ENCODE data around the gene HS3ST3B1. TPM values are rescaled to one million over a fixed set of nuclear protein-coding genes. Genes with fewer than 3 reads are reported as not detected.
A peak's percentile ranks its signal among the peaks of the same experiment; 100 is the strongest.

The HS3ST3B1 gene
- total and polyA plus RNA-seq, 2 experiments from 2014 or later = 8.1 to 17.7 TPM

DNA sequence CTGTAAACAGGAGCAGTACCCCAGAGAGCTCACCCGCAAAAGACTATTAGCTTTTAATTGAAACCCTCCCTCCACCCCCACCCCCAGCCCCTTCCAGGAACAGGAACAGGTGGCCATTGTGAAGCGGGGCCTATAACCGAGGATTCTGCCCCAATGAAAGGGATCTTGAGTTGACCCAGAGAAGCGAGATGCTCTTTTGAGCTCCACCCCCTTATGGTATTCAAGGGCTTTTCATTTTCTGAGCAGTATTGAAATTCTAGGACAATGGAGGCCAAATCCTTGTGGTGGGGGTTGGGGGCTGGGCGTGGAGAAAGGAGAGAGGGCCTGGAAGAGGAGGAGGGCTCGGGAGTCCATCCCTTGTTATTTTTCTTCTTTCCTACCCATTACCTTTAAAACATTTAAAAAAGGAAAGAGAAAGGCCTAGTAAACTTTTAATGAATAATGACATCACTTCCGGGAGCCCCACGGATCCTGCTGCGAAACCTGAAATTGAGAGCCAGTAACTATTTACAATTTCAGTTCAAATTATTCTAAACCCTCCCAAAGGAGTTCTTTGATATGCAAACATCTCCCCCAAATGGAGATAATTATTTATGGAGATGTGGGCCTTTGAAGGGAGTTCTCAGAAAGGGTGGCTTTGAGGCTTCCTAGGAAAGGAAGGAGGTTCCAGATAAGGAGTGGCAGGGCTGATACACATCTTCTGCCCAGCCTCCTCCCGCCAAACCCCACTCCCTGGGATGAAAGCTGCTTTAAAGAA lies 30.5 kb downstream of the HS3ST3B1 start:
- Mint-ChIP-seq H3K27ac (peak overlapping the region; percentile 97), H3K9me3 (peaks cover 3% of the 10 kb centered on the region; the same call in 1 of the 3 replicates), H3K36me3 (ENCODE audit: low read depth) (peaks cover 2% of the 10 kb centered on the region; the same call in 2 of the 3 replicates), H3K4me1 (peaks cover 83% of the 10 kb centered on the region), H3K4me3 (peak overlapping the region; percentile 62), H3K27me3 (ENCODE audit: insufficient read depth, low read depth, poor library complexity) (peaks cover 19% of the 10 kb centered on the region)
- H3K36me3 ChIP-seq (ENCODE audit: insufficient read depth) = no peaks in the 10 kb centered on the region
- peak overlapping the region; percentile 89 for H3K27ac ChIP-seq (ENCODE audit: low read depth)
- ATAC-seq (peak; percentile 65), DNase-seq (ENCODE audit: low spot score) (peak; percentile 76)
- peak overlapping the region; percentile 51 for H3K4me3 ChIP-seq
- no peak for TF ChIP-seq EZH2 (IDR thresholded peaks at IDR 0.05; ENCODE audit: low read depth, unreplicated experiment)
- TF ChIP-seq, protein P1, sequence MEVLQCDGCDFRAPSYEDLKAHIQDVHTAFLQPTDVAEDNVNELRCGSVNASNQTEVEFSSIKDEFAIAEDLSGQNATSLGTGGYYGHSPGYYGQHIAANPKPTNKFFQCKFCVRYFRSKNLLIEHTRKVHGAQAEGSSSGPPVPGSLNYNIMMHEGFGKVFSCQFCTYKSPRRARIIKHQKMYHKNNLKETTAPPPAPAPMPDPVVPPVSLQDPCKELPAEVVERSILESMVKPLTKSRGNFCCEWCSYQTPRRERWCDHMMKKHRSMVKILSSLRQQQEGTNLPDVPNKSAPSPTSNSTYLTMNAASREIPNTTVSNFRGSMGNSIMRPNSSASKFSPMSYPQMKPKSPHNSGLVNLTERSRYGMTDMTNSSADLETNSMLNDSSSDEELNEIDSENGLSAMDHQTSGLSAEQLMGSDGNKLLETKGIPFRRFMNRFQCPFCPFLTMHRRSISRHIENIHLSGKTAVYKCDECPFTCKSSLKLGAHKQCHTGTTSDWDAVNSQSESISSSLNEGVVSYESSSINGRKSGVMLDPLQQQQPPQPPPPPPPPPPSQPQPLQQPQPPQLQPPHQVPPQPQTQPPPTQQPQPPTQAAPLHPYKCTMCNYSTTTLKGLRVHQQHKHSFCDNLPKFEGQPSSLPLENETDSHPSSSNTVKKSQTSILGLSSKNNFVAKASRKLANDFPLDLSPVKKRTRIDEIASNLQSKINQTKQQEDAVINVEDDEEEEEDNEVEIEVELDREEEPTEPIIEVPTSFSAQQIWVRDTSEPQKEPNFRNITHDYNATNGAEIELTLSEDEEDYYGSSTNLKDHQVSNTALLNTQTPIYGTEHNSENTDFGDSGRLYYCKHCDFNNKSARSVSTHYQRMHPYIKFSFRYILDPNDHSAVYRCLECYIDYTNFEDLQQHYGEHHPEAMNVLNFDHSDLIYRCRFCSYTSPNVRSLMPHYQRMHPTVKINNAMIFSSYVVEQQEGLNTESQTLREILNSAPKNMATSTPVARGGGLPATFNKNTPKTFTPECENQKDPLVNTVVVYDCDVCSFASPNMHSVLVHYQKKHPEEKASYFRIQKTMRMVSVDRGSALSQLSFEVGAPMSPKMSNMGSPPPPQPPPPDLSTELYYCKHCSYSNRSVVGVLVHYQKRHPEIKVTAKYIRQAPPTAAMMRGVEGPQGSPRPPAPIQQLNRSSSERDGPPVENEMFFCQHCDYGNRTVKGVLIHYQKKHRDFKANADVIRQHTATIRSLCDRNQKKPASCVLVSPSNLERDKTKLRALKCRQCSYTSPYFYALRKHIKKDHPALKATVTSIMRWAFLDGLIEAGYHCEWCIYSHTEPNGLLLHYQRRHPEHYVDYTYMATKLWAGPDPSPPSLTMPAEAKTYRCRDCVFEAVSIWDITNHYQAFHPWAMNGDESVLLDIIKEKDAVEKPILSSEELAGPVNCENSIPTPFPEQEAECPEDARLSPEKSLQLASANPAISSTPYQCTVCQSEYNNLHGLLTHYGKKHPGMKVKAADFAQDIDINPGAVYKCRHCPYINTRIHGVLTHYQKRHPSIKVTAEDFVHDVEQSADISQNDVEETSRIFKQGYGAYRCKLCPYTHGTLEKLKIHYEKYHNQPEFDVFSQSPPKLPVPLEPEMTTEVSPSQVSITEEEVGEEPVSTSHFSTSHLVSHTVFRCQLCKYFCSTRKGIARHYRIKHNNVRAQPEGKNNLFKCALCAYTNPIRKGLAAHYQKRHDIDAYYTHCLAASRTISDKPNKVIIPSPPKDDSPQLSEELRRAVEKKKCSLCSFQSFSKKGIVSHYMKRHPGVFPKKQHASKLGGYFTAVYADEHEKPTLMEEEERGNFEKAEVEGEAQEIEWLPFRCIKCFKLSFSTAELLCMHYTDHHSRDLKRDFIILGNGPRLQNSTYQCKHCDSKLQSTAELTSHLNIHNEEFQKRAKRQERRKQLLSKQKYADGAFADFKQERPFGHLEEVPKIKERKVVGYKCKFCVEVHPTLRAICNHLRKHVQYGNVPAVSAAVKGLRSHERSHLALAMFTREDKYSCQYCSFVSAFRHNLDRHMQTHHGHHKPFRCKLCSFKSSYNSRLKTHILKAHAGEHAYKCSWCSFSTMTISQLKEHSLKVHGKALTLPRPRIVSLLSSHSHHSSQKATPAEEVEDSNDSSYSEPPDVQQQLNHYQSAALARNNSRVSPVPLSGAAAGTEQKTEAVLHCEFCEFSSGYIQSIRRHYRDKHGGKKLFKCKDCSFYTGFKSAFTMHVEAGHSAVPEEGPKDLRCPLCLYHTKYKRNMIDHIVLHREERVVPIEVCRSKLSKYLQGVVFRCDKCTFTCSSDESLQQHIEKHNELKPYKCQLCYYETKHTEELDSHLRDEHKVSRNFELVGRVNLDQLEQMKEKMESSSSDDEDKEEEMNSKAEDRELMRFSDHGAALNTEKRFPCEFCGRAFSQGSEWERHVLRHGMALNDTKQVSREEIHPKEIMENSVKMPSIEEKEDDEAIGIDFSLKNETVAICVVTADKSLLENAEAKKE (CRISPR knock-in tag; IDR thresholded peaks at IDR 0.05) = peak; percentile 37; the same call in 1 of the 2 replicates
- TF ChIP-seq CREB1 (CRISPR knock-in tag; IDR thresholded peaks at IDR 0.05; ENCODE audit: low read depth) = peak; percentile 59
- no peak for TF ChIP-seq ZNF331 (CRISPR knock-in tag; IDR thresholded peaks at IDR 0.05; ENCODE audit: low read depth)
- H2AFZ ChIP-seq = no peak overlapping the region
- H4K20me1 ChIP-seq (replicated peaks; ENCODE audit: insufficient read depth) = no peaks in the 10 kb centered on the region
- H3K9me2 ChIP-seq (ENCODE audit: insufficient read depth) = no peaks in the 10 kb centered on the region; the same call in 1 of the 2 replicates
- peaks cover 4% of the 10 kb centered on the region; the same call in 1 of the 2 replicates for H3K27me3 ChIP-seq (ENCODE audit: insufficient read depth)
- H3K4me2 ChIP-seq = peak overlapping the region; percentile 80
- peaks cover 8% of the 10 kb centered on the region; the same call in 1 of the 2 replicates for H3F3A ChIP-seq (replicated peaks; ENCODE audit: low read depth)
- H3K4me1 ChIP-seq (ENCODE audit: insufficient read depth) = peaks cover 60% of the 10 kb centered on the region
- H3K79me2 ChIP-seq (replicated peaks; ENCODE audit: insufficient read depth) = peaks cover 52% of the 10 kb centered on the region
